HEK293 (cell line): ENCODE results near the gene ACOT9.

Experiments
- CTCF ChIA-PET: fragments of 350-600 bp; formaldehyde crosslinking; extraction: SDS; loops from one replicate; lab custom pipeline; 2021; ENCODE audit warnings: antibody characterized with exemption; lab: Yijun Ruan, JAX
- POLR2A ChIA-PET: fragments of 300-600 bp; formaldehyde crosslinking; extraction: SDS; loops from one replicate; lab custom pipeline; 2020; ENCODE audit warnings: antibody characterized with exemption, inconsistent platforms; lab: Yijun Ruan, JAX
- H3K27ac ChIP-seq: fragments of 200-500 bp; sonication (Bioruptor generic); 2 replicates; pipeline ENCODE4 v1.5.1; 2014; ENCODE audit warnings: low read depth, low read length, control low read depth, inconsistent platforms; ENCODE audit errors: extremely low read depth
- H3K36me3 ChIP-seq, 2 experiments: fragments of 200-500 bp in 1 of 2; sonication (Bioruptor generic) in 1 of 2; 1 replicate in 1 of 2; 2 replicates in 1 of 2; pipeline ENCODE4 v1.5.1; 2014 to 2017; ENCODE audit warnings: inconsistent platforms in 2 of 2, low read length in 2 of 2; ENCODE audit not compliant: control insufficient read depth in 2 of 2, insufficient read depth in 1 of 2
- H3K4me1 ChIP-seq: fragments of 200-500 bp; sonication (Bioruptor generic); 2 replicates; pipeline ENCODE4 v1.5.1; 2014; ENCODE audit warnings: mild to moderate bottlenecking, low read length, inconsistent platforms; ENCODE audit not compliant: control insufficient read depth, insufficient read depth
- H3K4me3 ChIP-seq: 2 replicates; pipeline ENCODE4 v1.5.1; 2011; ENCODE audit warnings: low read depth, mild to moderate bottlenecking, control low read depth, low read length, moderate library complexity
- H3K9me3 ChIP-seq: fragments of 200-500 bp; sonication (Bioruptor generic); 2 replicates; pipeline ENCODE4 v1.5.1; 2014; ENCODE audit warnings: low read depth, low read length, inconsistent platforms; ENCODE audit not compliant: control insufficient read depth, insufficient read depth
- BCL11A ChIP-seq: fragments of 450-650 bp; formaldehyde crosslinking; IDR thresholded peaks from 2 replicates; pipeline ENCODE4 v1.5.1; 2016; ENCODE audit warnings: low read depth, missing biosample characterization, missing genetic modification characterization
- HOXC10 ChIP-seq: sonication (generic); formaldehyde crosslinking; IDR thresholded peaks from 2 replicates; pipeline ENCODE4 v1.8.1; 2023; ENCODE audit warnings: mild to moderate bottlenecking, missing genetic modification reagents
- KLF7 ChIP-seq: fragments of 450-650 bp; formaldehyde crosslinking; IDR thresholded peaks from 2 replicates; pipeline ENCODE4 v1.5.1; 2016; ENCODE audit warnings: missing biosample characterization, missing genetic modification characterization, borderline replicate concordance
- SALL2 ChIP-seq: fragments of 450-650 bp; formaldehyde crosslinking; IDR thresholded peaks from 2 replicates; pipeline ENCODE4 v1.5.0; 2017; ENCODE audit warnings: missing biosample characterization, mild to moderate bottlenecking, missing genetic modification characterization, borderline replicate concordance
- ZBTB1 ChIP-seq: fragments of 450-650 bp; formaldehyde crosslinking; IDR thresholded peaks from 2 replicates; pipeline ENCODE4 v1.5.1; 2016; ENCODE audit warnings: missing biosample characterization, missing genetic modification characterization
- ZBTB20 ChIP-seq: fragments of 450-650 bp; formaldehyde crosslinking; IDR thresholded peaks from 2 replicates; pipeline ENCODE4 v1.5.1; 2016; ENCODE audit warnings: missing biosample characterization, missing genetic modification characterization
- ZBTB8A ChIP-seq: fragments of 450-650 bp; formaldehyde crosslinking; IDR thresholded peaks from 2 replicates; pipeline ENCODE4 v1.5.1; 2016; ENCODE audit warnings: missing biosample characterization, missing genetic modification characterization
- ZFP37 ChIP-seq: fragments of 450-650 bp; formaldehyde crosslinking; IDR thresholded peaks from 2 replicates; pipeline ENCODE4 v1.5.1; 2016; ENCODE audit warnings: missing biosample characterization, missing genetic modification characterization
- ZIC2 ChIP-seq: fragments of 450-650 bp; formaldehyde crosslinking; IDR thresholded peaks from 2 replicates; pipeline ENCODE4 v1.5.1; 2016; ENCODE audit warnings: missing biosample characterization, missing genetic modification characterization
- ZNF174 ChIP-seq: fragments of 450-650 bp; formaldehyde crosslinking; IDR thresholded peaks from 2 replicates; pipeline ENCODE4 v1.5.0; 2017; ENCODE audit warnings: missing biosample characterization, mild to moderate bottlenecking, missing genetic modification characterization
- ZNF202 ChIP-seq: fragments of 450-650 bp; formaldehyde crosslinking; IDR thresholded peaks from 2 replicates; pipeline ENCODE4 v1.5.1; 2016; ENCODE audit warnings: missing biosample characterization, missing genetic modification characterization, borderline replicate concordance
- ZNF214 ChIP-seq: fragments of 450-650 bp; formaldehyde crosslinking; IDR thresholded peaks from 2 replicates; pipeline ENCODE4 v1.5.1; 2017; ENCODE audit warnings: missing biosample characterization, mild to moderate bottlenecking, missing genetic modification characterization, borderline replicate concordance
- ZNF239 ChIP-seq: fragments of 450-650 bp; formaldehyde crosslinking; IDR thresholded peaks from 2 replicates; pipeline ENCODE4 v1.5.1; 2016; ENCODE audit warnings: missing biosample characterization, missing genetic modification characterization
- ZNF266 ChIP-seq: fragments of 450-650 bp; formaldehyde crosslinking; IDR thresholded peaks from 2 replicates; pipeline ENCODE4 v1.5.1; 2016; ENCODE audit warnings: missing biosample characterization, missing genetic modification characterization, low read depth
- ZNF311 ChIP-seq: fragments of 450-650 bp; formaldehyde crosslinking; IDR thresholded peaks from 2 replicates; pipeline ENCODE4 v1.5.1; 2017; ENCODE audit warnings: missing biosample characterization, missing genetic modification characterization, borderline replicate concordance
- ZNF426 ChIP-seq: fragments of 450-650 bp; formaldehyde crosslinking; IDR thresholded peaks from 2 replicates; pipeline ENCODE4 v1.5.1; 2017; ENCODE audit warnings: missing biosample characterization, missing genetic modification characterization, mild to moderate bottlenecking, inconsistent platforms, moderate library complexity
- ZNF701 ChIP-seq: fragments of 450-650 bp; formaldehyde crosslinking; IDR thresholded peaks from 2 replicates; pipeline ENCODE4 v1.5.1; 2016; ENCODE audit warnings: missing biosample characterization, missing genetic modification characterization
- TF ChIP-seq, protein P1 (sequence below): fragments of 450-650 bp; formaldehyde crosslinking; IDR thresholded peaks from 2 replicates; pipeline ENCODE4 v1.5.1; 2016; ENCODE audit warnings: missing biosample characterization, missing genetic modification characterization
- TF ChIP-seq, protein P2 (sequence below): fragments of 450-650 bp; formaldehyde crosslinking; IDR thresholded peaks from 2 replicates; pipeline ENCODE4 v1.5.1; 2017; ENCODE audit warnings: missing biosample characterization, missing genetic modification characterization
- TF ChIP-seq, protein P3 (sequence below): fragments of 450-650 bp; formaldehyde crosslinking; IDR thresholded peaks from 2 replicates; pipeline ENCODE4 v1.5.1; 2016; ENCODE audit warnings: missing biosample characterization, missing genetic modification characterization
- TF ChIP-seq, protein P4 (sequence below): sonication (generic); formaldehyde crosslinking; IDR thresholded peaks from 2 replicates; pipeline ENCODE4 v1.8.1; 2022; ENCODE audit warnings: mild to moderate bottlenecking, moderate library complexity, missing genetic modification reagents
- TF ChIP-seq, protein P5 (sequence below): fragments of 450-650 bp; formaldehyde crosslinking; IDR thresholded peaks from 2 replicates; pipeline ENCODE4 v1.5.1; 2016; ENCODE audit warnings: missing biosample characterization, missing genetic modification characterization
- TF ChIP-seq, protein P6 (sequence below): fragments of 450-650 bp; formaldehyde crosslinking; IDR thresholded peaks from 2 replicates; pipeline ENCODE4 v1.5.1; 2016; ENCODE audit warnings: missing biosample characterization, missing genetic modification characterization

ACOT9 gene

DNA sequence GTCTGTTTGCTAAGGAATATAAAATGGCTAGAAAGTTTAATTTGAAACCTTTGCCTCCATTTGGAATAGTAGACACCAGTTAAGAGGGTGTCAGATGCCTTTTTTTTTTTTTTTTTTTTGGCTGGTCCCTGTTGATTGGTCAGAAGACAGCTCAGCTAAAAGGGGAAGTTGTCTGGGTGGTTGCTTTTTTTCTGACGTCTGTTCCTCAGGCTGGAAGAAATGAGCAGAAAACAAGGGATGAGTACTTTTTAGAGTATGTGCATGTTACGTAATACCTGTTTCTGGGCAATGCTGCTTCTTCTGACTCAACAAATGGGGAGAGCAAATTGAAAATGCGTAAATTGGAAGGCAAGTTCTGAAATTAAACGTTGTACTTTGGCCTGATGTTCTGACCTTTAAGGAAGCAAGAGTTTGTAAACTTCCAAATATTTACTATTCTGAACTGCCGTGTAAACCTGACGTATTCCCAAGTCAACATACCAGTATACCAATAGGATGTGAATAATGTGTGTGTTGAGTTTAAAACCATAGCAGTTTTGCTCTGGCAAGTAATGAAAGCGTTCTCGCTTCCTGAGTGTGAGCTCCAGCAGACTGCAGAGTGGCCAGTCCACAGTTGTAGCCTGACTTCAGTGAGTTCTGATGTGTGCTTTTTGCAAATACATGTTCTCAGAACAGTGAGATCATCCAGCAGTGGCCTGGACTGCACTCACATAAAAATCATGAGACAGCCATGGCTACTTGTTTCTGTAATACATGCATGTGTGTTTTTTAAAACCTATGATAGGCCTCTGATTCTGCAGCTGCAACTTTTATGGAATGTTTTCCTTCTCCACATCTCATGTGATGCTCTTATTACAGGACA lies 41.6 kb upstream of the ACOT9 start (continued):
- no peak for TF ChIP-seq ZNF701
- TF ChIP-seq, protein P1, sequence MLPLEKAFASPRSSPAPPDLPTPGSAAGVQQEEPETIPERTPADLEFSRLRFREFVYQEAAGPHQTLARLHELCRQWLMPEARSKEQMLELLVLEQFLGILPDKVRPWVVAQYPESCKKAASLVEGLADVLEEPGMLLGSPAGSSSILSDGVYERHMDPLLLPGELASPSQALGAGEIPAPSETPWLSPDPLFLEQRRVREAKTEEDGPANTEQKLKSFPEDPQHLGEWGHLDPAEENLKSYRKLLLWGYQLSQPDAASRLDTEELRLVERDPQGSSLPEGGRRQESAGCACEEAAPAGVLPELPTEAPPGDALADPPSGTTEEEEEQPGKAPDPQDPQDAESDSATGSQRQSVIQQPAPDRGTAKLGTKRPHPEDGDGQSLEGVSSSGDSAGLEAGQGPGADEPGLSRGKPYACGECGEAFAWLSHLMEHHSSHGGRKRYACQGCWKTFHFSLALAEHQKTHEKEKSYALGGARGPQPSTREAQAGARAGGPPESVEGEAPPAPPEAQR (tag by site-specific recombination) = no peak
- no peak for TF ChIP-seq HOXC10
- no peak for TF ChIP-seq ZNF266 (tag by site-specific recombination)
- TF ChIP-seq ZNF426 (tag by site-specific recombination) = no peak
- TF ChIP-seq ZNF239 (tag by site-specific recombination) = no peak
- TF ChIP-seq BCL11A (tag by site-specific recombination) = no peak
- TF ChIP-seq, protein P2, sequence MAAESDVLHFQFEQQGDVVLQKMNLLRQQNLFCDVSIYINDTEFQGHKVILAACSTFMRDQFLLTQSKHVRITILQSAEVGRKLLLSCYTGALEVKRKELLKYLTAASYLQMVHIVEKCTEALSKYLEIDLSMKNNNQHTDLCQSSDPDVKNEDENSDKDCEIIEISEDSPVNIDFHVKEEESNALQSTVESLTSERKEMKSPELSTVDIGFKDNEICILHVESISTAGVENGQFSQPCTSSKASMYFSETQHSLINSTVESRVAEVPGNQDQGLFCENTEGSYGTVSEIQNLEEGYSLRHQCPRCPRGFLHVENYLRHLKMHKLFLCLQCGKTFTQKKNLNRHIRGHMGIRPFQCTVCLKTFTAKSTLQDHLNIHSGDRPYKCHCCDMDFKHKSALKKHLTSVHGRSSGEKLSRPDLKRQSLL (tag by site-specific recombination) = no peak
- TF ChIP-seq, protein P3, sequence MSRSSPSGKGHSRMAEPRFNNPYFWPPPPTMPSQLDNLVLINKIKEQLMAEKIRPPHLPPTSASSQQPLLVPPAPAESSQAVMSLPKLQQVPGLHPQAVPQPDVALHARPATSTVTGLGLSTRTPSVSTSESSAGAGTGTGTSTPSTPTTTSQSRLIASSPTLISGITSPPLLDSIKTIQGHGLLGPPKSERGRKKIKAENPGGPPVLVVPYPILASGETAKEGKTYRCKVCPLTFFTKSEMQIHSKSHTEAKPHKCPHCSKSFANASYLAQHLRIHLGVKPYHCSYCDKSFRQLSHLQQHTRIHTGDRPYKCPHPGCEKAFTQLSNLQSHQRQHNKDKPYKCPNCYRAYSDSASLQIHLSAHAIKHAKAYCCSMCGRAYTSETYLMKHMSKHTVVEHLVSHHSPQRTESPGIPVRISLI (tag by site-specific recombination) = peak; percentile 94
- no peak for TF ChIP-seq ZNF311 (tag by site-specific recombination)
- no peak for TF ChIP-seq ZBTB1 (tag by site-specific recombination)
- no peak for TF ChIP-seq KLF7 (tag by site-specific recombination)
- TF ChIP-seq, protein P4, sequence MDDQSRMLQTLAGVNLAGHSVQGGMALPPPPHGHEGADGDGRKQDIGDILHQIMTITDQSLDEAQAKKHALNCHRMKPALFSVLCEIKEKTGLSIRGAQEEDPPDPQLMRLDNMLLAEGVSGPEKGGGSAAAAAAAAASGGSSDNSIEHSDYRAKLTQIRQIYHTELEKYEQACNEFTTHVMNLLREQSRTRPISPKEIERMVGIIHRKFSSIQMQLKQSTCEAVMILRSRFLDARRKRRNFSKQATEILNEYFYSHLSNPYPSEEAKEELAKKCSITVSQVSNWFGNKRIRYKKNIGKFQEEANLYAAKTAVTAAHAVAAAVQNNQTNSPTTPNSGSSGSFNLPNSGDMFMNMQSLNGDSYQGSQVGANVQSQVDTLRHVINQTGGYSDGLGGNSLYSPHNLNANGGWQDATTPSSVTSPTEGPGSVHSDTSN (CRISPR knock-in tag) = no peak
- TF ChIP-seq, protein P5, sequence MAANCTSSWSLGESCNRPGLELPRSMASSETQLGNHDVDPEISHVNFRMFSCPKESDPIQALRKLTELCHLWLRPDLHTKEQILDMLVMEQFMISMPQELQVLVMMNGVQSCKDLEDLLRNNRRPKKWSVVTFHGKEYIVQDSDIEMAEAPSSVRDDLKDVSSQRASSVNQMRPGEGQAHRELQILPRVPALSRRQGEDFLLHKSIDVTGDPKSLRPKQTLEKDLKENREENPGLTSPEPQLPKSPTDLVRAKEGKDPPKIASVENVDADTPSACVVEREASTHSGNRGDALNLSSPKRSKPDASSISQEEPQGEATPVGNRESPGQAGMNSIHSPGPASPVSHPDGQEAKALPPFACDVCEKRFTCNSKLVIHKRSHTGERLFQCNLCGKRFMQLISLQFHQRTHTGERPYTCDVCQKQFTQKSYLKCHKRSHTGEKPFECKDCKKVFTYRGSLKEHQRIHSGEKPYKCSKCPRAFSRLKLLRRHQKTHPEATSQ = no peak
- TF ChIP-seq ZBTB8A = no peak
- TF ChIP-seq ZFP37 = no peak
- no peak for TF ChIP-seq ZNF202 (tag by site-specific recombination)

DNA sequence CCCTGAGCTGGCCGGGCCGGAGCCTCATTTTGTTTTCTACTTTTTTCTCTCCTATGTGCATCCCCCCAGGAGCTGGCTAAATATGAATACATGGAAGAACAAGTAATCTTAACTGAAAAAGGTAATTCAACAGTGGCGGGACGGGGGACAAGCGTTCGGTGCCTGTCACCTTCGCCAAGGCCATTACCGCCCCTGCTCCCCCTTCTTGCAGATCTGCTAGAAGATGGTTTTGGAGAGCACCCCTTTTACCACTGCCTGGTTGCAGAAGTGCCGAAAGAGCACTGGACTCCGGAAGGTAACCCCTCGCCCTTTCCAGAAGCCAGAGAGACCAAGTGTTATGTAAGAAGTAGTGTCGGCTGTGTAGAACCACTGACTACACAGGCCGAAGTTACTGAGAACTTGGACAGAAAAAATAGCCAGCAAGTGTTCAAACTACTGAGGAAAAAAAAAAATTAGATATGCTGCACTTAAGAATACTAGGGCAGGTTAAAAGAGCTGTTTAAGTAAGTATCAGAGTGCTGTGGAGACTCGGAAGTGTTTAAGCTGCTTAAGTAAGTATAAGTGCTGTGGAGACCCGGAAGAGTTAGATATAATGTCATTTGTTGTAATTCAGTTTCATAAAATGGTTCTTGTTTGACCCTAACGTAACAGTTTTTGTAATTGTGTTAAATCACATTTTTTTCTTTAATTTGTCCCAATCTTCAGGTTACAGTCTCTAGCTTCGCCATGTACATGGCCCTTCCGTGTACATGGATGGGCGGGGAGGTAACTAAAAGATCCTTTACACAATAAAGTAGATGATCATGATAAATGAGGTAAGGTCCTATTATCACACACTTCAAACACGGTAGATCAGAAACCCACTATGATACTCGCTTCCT lies 40.8 kb upstream of the ACOT9 start:
- ChIA-PET CTCF (interaction anchor here (0.7 to 4.8 kb wide), 10 partner anchors 13 to 298 kb away, joined by 3 to 65 read pairs (median 4); no protein-coding TSS in a partner anchor), POLR2A (interaction anchor here (0.5 to 3.7 kb wide), 27 partner anchors 9 to 493 kb away, joined by 3 to 79 read pairs (median 7); partner anchors contain the start of genes ACOT9, APOO, CXorf58 and EIF2S3)
- Histone ChIP-seq H3K4me1 (no peaks in the 10 kb centered on the region), H3K27ac (peak overlapping the region; percentile 87), H3K36me3 (peaks cover 0 to 25% of the 10 kb centered on the region in 2 experiments; a peak in 1 of 3 replicates), H3K9me3 (no peaks in the 10 kb centered on the region), H3K4me3 (peak overlapping the region; percentile 50)
- no peak for TF ChIP-seq ZIC2
- no peak for TF ChIP-seq SALL2 (tag by site-specific recombination)
- TF ChIP-seq ZNF174 (tag by site-specific recombination) = no peak
- TF ChIP-seq, protein P6, sequence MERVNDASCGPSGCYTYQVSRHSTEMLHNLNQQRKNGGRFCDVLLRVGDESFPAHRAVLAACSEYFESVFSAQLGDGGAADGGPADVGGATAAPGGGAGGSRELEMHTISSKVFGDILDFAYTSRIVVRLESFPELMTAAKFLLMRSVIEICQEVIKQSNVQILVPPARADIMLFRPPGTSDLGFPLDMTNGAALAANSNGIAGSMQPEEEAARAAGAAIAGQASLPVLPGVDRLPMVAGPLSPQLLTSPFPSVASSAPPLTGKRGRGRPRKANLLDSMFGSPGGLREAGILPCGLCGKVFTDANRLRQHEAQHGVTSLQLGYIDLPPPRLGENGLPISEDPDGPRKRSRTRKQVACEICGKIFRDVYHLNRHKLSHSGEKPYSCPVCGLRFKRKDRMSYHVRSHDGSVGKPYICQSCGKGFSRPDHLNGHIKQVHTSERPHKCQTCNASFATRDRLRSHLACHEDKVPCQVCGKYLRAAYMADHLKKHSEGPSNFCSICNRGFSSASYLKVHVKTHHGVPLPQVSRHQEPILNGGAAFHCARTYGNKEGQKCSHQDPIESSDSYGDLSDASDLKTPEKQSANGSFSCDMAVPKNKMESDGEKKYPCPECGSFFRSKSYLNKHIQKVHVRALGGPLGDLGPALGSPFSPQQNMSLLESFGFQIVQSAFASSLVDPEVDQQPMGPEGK = no peak
- 0 out of 2 replicates have a peak, but pooled peaks have one; percentile 1 for TF ChIP-seq ZBTB20 (tag by site-specific recombination)
- TF ChIP-seq ZNF214 (tag by site-specific recombination) = no peak
